Mesenchymal stem cell (in vitro differentiated cells and primary cell): Measurements from ENCODE around the gene ASCC2.
"Not testable (repeated sequence)": the region's sequence is repeated elsewhere in the genome, so short reads cannot be mapped to it uniquely, and the experiment has no call there.

Experiments
- DNase-seq: peaks from one replicate; pipeline ENCODE4 v3.0.0-alpha.2; 2013
- H2AFZ ChIP-seq: one replicate; pipeline ENCODE4 v1.6.1; 2013; ENCODE audit warnings: low read depth, mild to moderate bottlenecking, control low read depth, inconsistent platforms, low read length, moderate library complexity
- H2AK5ac ChIP-seq: 2 replicates; pipeline ENCODE4 v1.6.1; 2013; ENCODE audit warnings: low read length, moderate library complexity, mild to moderate bottlenecking, inconsistent platforms; ENCODE audit not compliant: severe bottlenecking
- H2BK120ac ChIP-seq: one replicate; pipeline ENCODE4 v1.6.1; 2013; ENCODE audit warnings: low read depth, mild to moderate bottlenecking, inconsistent platforms, low read length, moderate library complexity
- H2BK12ac ChIP-seq, 2 experiments: one replicate each; pipeline ENCODE4 v1.6.1; 2013; ENCODE audit warnings: inconsistent platforms in 2 of 2, low read length in 2 of 2, mild to moderate bottlenecking in 2 of 2, moderate library complexity in 2 of 2, control low read depth in 1 of 2
- H2BK15ac ChIP-seq: one replicate; pipeline ENCODE4 v1.6.1; 2013; ENCODE audit warnings: mild to moderate bottlenecking, low read depth, inconsistent platforms; ENCODE audit not compliant: poor library complexity, severe bottlenecking
- H2BK5ac ChIP-seq: 2 replicates; pipeline ENCODE4 v1.6.1; 2013; ENCODE audit warnings: low read depth, mild to moderate bottlenecking, low read length, control low read depth, inconsistent platforms; ENCODE audit not compliant: poor library complexity, severe bottlenecking
- H3K14ac ChIP-seq, 2 experiments: one replicate each; pipeline ENCODE4 v1.6.1; 2013; ENCODE audit warnings: inconsistent platforms in 2 of 2, low read length in 2 of 2, control low read depth in 1 of 2, mild to moderate bottlenecking in 1 of 2, moderate library complexity in 1 of 2
- H3K18ac ChIP-seq, 2 experiments: one replicate each; pipeline ENCODE4 v1.6.1; 2013; ENCODE audit warnings: inconsistent platforms in 2 of 2, low read length in 2 of 2, control low read depth in 1 of 2, low read depth in 1 of 2, mild to moderate bottlenecking in 1 of 2
- H3K23ac ChIP-seq, 2 experiments: one replicate each; pipeline ENCODE4 v1.6.1; 2013; ENCODE audit warnings: inconsistent platforms in 2 of 2, low read length in 2 of 2, mild to moderate bottlenecking in 2 of 2, moderate library complexity in 2 of 2, control low read depth in 1 of 2
- H3K27ac ChIP-seq: 2 replicates; pipeline ENCODE4 v1.5.1; 2013; ENCODE audit warnings: mild to moderate bottlenecking, moderate library complexity, low read length, control low read depth, inconsistent platforms; ENCODE audit not compliant: poor library complexity, severe bottlenecking
- H3K27me3 ChIP-seq, 2 experiments: 2 replicates each; pipeline versions ENCODE4 v1.6.1 to v1.7.0; 2013; ENCODE audit warnings: low read length in 2 of 2, mild to moderate bottlenecking in 2 of 2, moderate library complexity in 2 of 2, control low read depth in 1 of 2, inconsistent platforms in 1 of 2; ENCODE audit not compliant: control insufficient read depth in 1 of 2, insufficient read depth in 1 of 2
- H3K36me3 ChIP-seq, 2 experiments: 2 replicates each; pipeline versions ENCODE4 v1.6.1 to v1.7.0; 2013; ENCODE audit warnings: low read length in 2 of 2, control low read depth in 1 of 2, inconsistent platforms in 1 of 2, low read depth in 1 of 2, mild to moderate bottlenecking in 1 of 2; ENCODE audit not compliant: insufficient read depth in 2 of 2, control insufficient read depth in 1 of 2
- H3K4ac ChIP-seq, 2 experiments: one replicate each; pipeline ENCODE4 v1.6.1; 2013; ENCODE audit warnings: inconsistent platforms in 2 of 2, low read length in 2 of 2, mild to moderate bottlenecking in 2 of 2, moderate library complexity in 2 of 2, control low read depth in 1 of 2, low read depth in 1 of 2
- H3K4me1 ChIP-seq: 2 replicates; pipeline ENCODE4 v1.6.1; 2013; ENCODE audit warnings: low read depth, low read length, control low read depth; ENCODE audit not compliant: control insufficient read depth, insufficient read depth
- H3K4me2 ChIP-seq: 2 replicates; pipeline ENCODE4 v1.6.1; 2013; ENCODE audit warnings: low read length, mild to moderate bottlenecking, inconsistent platforms; ENCODE audit not compliant: poor library complexity, severe bottlenecking
- H3K4me3 ChIP-seq, 2 experiments: 2 replicates each; pipeline versions ENCODE4 v1.5.1 to v1.7.0; 2013; ENCODE audit warnings: low read length in 2 of 2, mild to moderate bottlenecking in 2 of 2, control low read depth in 1 of 2, low read depth in 1 of 2; ENCODE audit not compliant: insufficient read depth in 1 of 2
- H3K79me1 ChIP-seq: replicated peaks from 2 replicates; pipeline ENCODE4 v1.6.1; 2013; ENCODE audit warnings: mild to moderate bottlenecking, control low read depth, low read length, inconsistent platforms; ENCODE audit not compliant: poor library complexity, severe bottlenecking
- H3K9ac ChIP-seq: 2 replicates; pipeline ENCODE4 v1.7.0; 2013; ENCODE audit warnings: mild to moderate bottlenecking, low read length, moderate library complexity
- H3K9me3 ChIP-seq: 2 replicates; pipeline ENCODE4 v1.7.0; 2013; ENCODE audit warnings: mild to moderate bottlenecking, low read length; ENCODE audit not compliant: control insufficient read depth
- H4K8ac ChIP-seq: one replicate; pipeline ENCODE4 v1.6.1; 2013; ENCODE audit warnings: inconsistent platforms, mild to moderate bottlenecking, low read length, moderate library complexity
- H4K91ac ChIP-seq: one replicate; pipeline ENCODE4 v1.6.1; 2013; ENCODE audit warnings: mild to moderate bottlenecking, low read length, inconsistent platforms
- WGBS: methylation state at CpG from one replicate; pipeline ENCODE4 v1.1.7; 2013; ENCODE audit warnings: mixed read lengths; 5-methylcytosine and 5-hydroxymethylcytosine counted together

Gene ASCC2

DNA sequence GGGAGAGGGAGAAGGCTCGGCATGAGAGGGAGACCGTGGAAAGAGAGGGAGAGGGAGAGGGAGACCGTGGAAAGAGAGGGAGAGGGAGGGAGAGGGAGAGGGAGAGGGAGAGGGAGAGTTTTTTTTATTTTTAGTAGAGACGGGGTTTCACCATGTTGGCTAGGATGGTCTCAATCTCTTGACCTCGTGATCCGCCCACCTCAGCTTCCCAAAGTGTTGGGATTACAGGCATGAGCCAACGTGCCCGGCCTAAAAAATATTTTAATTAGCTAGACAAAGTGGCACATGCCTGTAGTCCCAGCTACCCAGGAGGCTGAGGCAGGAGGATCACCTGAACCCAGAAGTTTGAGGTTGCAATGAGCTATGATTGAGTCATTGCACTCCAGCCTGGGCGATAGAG lies 21.0 kb upstream of the ASCC2 start:
- H2BK120ac ChIP-seq, H3K36me3 ChIP-seq, DNase-seq, H3K4me3 ChIP-seq, H3K23ac ChIP-seq, H3K79me1 ChIP-seq, H3K4me1 ChIP-seq, H3K14ac ChIP-seq, H3K4ac ChIP-seq, H2AFZ ChIP-seq, H3K9ac ChIP-seq, H2BK5ac ChIP-seq, H3K4me2 ChIP-seq, H2AK5ac ChIP-seq, H4K8ac ChIP-seq, H3K18ac ChIP-seq, H4K91ac ChIP-seq, H2BK15ac ChIP-seq, H3K27ac ChIP-seq, H2BK12ac ChIP-seq, H3K9me3 ChIP-seq: not testable (repeated sequence)
- peaks cover 0 to 11% of the 10 kb centered on the region in 2 experiments for H3K27me3 ChIP-seq
- WGBS, result 91% methylated on average over 8 of the region's 9 CpGs

DNA sequence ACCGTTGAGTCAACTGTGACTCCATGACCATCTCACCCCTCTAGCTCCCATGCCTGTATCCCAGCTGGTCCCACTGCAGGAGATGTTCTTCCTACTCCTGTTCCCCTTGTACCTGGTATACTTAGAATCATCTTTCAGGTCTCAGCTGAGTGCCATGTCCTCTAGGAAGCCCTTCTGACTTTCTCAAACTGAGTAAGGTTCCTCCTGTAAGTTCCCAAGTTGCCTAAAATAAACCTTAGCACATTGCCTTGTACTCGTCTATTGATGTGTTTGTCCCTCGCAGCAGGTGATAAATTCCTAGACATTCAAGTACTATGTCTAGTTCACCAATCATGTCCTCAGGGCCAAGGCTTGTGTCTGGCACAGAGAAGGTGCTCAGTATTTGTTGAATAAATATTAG lies 18.4 kb upstream of the ASCC2 start:
- Histone ChIP-seq H2AFZ (no peak overlapping the region), H3K18ac (no peak overlapping the region), H2BK15ac (no peak overlapping the region), H4K8ac (no peak overlapping the region), H2BK12ac (no peak overlapping the region), H4K91ac (no peak overlapping the region), H3K27ac (no peak overlapping the region), H3K79me1 (no peaks in the 10 kb centered on the region), H3K36me3 (no peaks in the 10 kb centered on the region), H3K9me3 (no peaks in the 10 kb centered on the region), H2BK5ac (no peak overlapping the region), H2AK5ac (no peak overlapping the region), H3K27me3 (peaks cover 0 to 10% of the 10 kb centered on the region in 2 experiments), H3K4ac (no peak overlapping the region), H3K23ac (no peak overlapping the region), H3K9ac (no peak overlapping the region), H3K4me2 (no peak overlapping the region), H3K4me1 (no peaks in the 10 kb centered on the region), H3K4me3 (no peak overlapping the region), H3K14ac (no peak overlapping the region), H2BK120ac (no peak overlapping the region)
- WGBS, result 68% methylated on average over 2 of the region's 3 CpGs
- DNase-seq, result no peak

DNA sequence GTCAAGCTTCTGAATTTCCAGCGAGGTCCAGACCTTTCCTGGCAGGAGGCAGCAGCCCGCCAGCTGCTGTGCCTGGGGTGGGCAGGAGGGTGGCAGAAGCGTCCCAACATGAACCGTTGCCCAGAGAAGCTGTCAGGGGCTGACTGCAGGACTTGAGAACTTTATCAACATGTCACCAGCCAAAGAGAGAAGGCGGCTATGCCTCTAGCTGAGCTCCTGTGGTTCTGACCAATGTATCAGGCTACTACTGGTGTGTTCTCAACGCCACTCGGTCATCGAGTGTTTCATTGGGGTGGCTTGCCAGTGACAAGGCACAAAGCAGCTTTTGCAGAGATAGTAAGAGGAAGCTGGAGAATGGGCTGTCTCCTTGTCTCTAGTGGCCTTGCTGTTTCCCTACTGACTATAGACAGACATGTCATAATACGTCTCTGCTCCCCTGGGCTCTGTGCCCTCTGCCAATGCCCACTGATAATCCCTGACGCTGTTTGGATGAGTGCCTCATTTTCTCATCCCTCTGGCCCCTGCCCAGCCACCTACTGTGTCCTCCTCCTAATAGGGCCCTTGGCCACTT lies 17.6 kb upstream of the ASCC2 start:
- Histone ChIP-seq H2BK120ac (no peak overlapping the region), H3K23ac (no peak overlapping the region), H3K4me3 (no peak overlapping the region), H3K27ac (no peak overlapping the region), H3K14ac (no peak overlapping the region), H3K4ac (no peak overlapping the region), H4K91ac (no peak overlapping the region), H3K4me2 (no peak overlapping the region), H3K79me1 (no peaks in the 10 kb centered on the region), H3K18ac (no peak overlapping the region), H2BK15ac (no peak overlapping the region), H4K8ac (no peak overlapping the region), H2AK5ac (no peak overlapping the region), H2AFZ (no peak overlapping the region), H3K27me3 (peaks cover 0 to 10% of the 10 kb centered on the region in 2 experiments), H3K36me3 (no peaks in the 10 kb centered on the region), H3K4me1 (no peaks in the 10 kb centered on the region), H3K9me3 (no peaks in the 10 kb centered on the region), H2BK5ac (no peak overlapping the region), H2BK12ac (no peak overlapping the region), H3K9ac (no peak overlapping the region)
- 87% methylated on average over 10 of the region's 10 CpGs for WGBS
- no peak for DNase-seq

DNA sequence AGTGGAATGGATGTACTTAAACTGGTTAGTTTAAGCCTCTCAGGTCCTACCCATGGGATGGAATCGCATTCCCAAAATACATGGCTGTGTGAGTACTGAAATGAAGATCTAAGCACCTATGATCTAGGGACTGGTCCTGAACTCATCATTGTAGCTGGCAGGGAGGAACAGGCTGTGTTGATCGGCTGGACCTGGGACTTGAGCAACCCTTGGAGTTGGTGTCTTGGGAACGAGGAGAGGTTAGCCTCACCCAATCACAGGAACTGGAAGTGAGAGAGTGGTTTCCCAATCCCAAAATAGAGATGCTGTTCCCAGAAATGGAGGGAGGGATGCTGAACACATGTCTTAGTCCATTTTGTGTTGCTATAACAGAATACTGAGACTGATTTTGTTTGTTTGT lies 16.4 kb upstream of the ASCC2 start:
- H3K9me3 ChIP-seq, result no peaks in the 10 kb centered on the region
- no peak overlapping the region for H3K18ac ChIP-seq
- H2BK15ac ChIP-seq, result no peak overlapping the region
- no peak overlapping the region for H3K14ac ChIP-seq
- H3K79me1 ChIP-seq, result no peaks in the 10 kb centered on the region
- H2BK12ac ChIP-seq, result no peak overlapping the region
- DNase-seq, result no peak
- H3K27me3 ChIP-seq, result peaks cover 0 to 7% of the 10 kb centered on the region in 2 experiments
- H2AFZ ChIP-seq, result no peak overlapping the region
- no peak overlapping the region for H3K27ac ChIP-seq
- no peak overlapping the region for H3K9ac ChIP-seq
- H3K4me3 ChIP-seq, result no peak overlapping the region
- no peaks in the 10 kb centered on the region for H3K36me3 ChIP-seq
- no peak overlapping the region for H3K4ac ChIP-seq
- WGBS, result 94% methylated on average over 3 of the region's 3 CpGs
- H3K4me2 ChIP-seq, result no peak overlapping the region
- H4K91ac ChIP-seq, result no peak overlapping the region
- no peak overlapping the region for H2BK5ac ChIP-seq
- H3K23ac ChIP-seq, result no peak overlapping the region
- H2BK120ac ChIP-seq, result no peak overlapping the region
- no peak overlapping the region for H4K8ac ChIP-seq
- H2AK5ac ChIP-seq, result no peak overlapping the region
- no peaks in the 10 kb centered on the region for H3K4me1 ChIP-seq
